GM08714 (cell line): Measurements from ENCODE around the gene CTXND1.
"Not testable (repeated sequence)": the region's sequence is repeated elsewhere in the genome, so short reads cannot be mapped to it uniquely, and the experiment has no call there.

ENCODE experiments used
- H3K4me3 ChIP-seq: fragments of 200-500 bp; sonication (Bioruptor generic); 2 replicates; pipeline ENCODE4 v1.5.1; 2014; ENCODE audit warnings: mild to moderate bottlenecking, low read length, inconsistent platforms
- ZNF274 ChIP-seq: IDR thresholded peaks from 2 replicates; pipeline ENCODE4 v1.6.1; 2012; ENCODE audit warnings: mild to moderate bottlenecking, low read depth, low read length

Gene CTXND1

GRCh38 chr15:80156176-80156720 lies 95.8 kb downstream of the CTXND1 start:
- H3K4me3 ChIP-seq = no peak overlapping the region
- no peak for TF ChIP-seq ZNF274

GRCh38 chr15:80155378-80156175 lies 96.4 kb downstream of the CTXND1 start:
- not testable (repeated sequence) for H3K4me3 ChIP-seq

- no peak for TF ChIP-seq ZNF274
- no peak overlapping the region for H3K4me3 ChIP-seq
These were observed 97.0 kb downstream of the CTXND1 start for GRCh38 chr15:80155001-80155377.

GRCh38 chr15:80154336-80154735 lies 97.7 kb downstream of the CTXND1 start:
- no peak overlapping the region for H3K4me3 ChIP-seq

GRCh38 chr15:80153900-80154299 lies 98.1 kb downstream of the CTXND1 start:
- peak overlapping the region; percentile 80; the same call in 1 of the 2 replicates for H3K4me3 ChIP-seq

More at GRCh38 chr15:80154336-80154735, 97.7 kb downstream of the CTXND1 start:
- TF ChIP-seq ZNF274 = no peak

GRCh38 chr15:80152896-80153876 lies 98.8 kb downstream of the CTXND1 start, which contains the start of gene FAH:
TSS of gene FAH (plus strand) at chr15:80152999. CDS start at chr15:80153055, 56 bp downstream.
- TF ChIP-seq ZNF274 = no peak
- peak within 1 kb of the TSS; percentile 80 for H3K4me3 ChIP-seq

More at GRCh38 chr15:80153900-80154299, 98.1 kb downstream of the CTXND1 start:
- no peak for TF ChIP-seq ZNF274

GRCh38 chr15:80152180-80152895 lies 99.7 kb downstream of the CTXND1 start:
- TF ChIP-seq ZNF274 = no peak
- peak overlapping the region; percentile 80 for H3K4me3 ChIP-seq

- no peak overlapping the region for H3K4me3 ChIP-seq
- TF ChIP-seq ZNF274 = no peak
These were observed 100.4 kb downstream of the CTXND1 start for GRCh38 chr15:80151576-80151975.

GRCh38 chr15:80151148-80151547 lies 100.9 kb downstream of the CTXND1 start:
- TF ChIP-seq ZNF274 = no peak
- no peak overlapping the region for H3K4me3 ChIP-seq
